Astrocyte (in vitro differentiated cells and primary cell): Measurements from ENCODE around the gene CHST15.

Experiments
- EZH2 ChIP-seq: IDR thresholded peaks from 2 replicates; pipeline ENCODE4 v1.6.1; 2012; ENCODE audit warnings: mild to moderate bottlenecking, low read length, inconsistent platforms; ENCODE audit not compliant: insufficient read depth
- TF ChIP-seq, protein P1 (sequence below): IDR thresholded peaks from 2 replicates; pipeline ENCODE4 v1.5.1; 2011; ENCODE audit warnings: low read depth, mild to moderate bottlenecking, inconsistent platforms, low read length, moderate library complexity; ENCODE audit not compliant: insufficient read depth

DNA sequence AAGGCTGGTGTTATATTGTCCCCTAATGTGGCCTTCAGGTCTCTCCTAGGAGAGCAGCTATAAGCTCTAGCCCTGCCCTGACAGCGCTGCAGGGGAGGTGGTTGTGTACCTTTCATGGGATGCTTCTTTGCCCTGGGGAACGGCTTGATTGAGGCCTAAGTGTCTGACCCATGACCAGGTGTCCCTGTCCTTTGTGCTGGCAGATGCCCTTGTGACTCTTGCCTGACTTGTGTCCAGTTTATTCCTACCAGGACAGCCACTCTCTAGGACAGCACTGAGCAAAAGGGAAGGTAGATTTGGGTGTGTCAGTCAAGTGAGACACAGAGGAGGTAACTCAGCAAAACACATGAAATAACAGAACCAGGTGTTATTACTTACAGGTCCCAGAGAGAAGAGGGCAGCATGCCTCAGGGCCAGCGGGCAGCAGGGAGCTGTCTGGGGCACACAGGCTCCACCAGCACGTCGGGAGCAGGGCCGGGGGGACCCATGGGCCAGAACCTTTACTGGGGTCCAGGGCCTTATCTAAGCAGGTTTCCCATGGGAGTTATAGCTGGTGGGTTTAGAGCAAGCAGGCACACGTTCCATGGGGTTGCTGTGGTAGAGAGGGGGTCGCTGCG lies 10.7 kb upstream of the CHST15 start:
- TF ChIP-seq, protein P1, sequence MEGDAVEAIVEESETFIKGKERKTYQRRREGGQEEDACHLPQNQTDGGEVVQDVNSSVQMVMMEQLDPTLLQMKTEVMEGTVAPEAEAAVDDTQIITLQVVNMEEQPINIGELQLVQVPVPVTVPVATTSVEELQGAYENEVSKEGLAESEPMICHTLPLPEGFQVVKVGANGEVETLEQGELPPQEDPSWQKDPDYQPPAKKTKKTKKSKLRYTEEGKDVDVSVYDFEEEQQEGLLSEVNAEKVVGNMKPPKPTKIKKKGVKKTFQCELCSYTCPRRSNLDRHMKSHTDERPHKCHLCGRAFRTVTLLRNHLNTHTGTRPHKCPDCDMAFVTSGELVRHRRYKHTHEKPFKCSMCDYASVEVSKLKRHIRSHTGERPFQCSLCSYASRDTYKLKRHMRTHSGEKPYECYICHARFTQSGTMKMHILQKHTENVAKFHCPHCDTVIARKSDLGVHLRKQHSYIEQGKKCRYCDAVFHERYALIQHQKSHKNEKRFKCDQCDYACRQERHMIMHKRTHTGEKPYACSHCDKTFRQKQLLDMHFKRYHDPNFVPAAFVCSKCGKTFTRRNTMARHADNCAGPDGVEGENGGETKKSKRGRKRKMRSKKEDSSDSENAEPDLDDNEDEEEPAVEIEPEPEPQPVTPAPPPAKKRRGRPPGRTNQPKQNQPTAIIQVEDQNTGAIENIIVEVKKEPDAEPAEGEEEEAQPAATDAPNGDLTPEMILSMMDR: no peak
- no peak for TF ChIP-seq EZH2
